Fibroblast of pulmonary artery (primary cell): ENCODE results near the gene RBMS2.

ENCODE experiments used
- DNase-seq: peaks from one replicate; pipeline ENCODE4 v3.0.0-alpha.2; 2010; ENCODE audit warnings: low read depth
- H3K4me3 ChIP-seq: replicated peaks from 2 replicates; pipeline ENCODE4 v1.5.1; 2011; ENCODE audit warnings: low read depth, mild to moderate bottlenecking, control low read depth, low read length, moderate library complexity
- CTCF ChIP-seq: IDR thresholded peaks from 2 replicates; pipeline ENCODE4 v1.5.1; 2011; ENCODE audit warnings: mild to moderate bottlenecking, control low read depth, low read length, inconsistent platforms; ENCODE audit errors: missing control alignments

Gene RBMS2

DNA sequence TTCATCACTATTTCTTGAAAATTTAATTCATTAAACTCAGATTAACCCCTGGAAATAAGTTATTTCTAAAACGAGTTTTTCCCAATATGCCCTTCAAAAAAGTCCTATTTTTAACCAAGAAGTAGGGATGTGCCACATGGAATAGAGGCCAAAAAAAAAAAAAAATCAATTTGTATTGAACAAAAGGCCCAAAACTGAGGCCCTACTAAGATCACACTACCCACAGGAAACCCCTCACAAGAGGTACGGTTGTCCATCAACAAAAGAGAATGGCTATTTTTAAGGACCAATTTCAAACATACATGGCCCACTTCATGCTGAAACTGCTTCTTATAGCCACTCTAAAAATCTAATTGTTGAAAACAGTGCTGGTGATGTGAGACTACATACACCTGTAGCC, 116.0 kb downstream of the RBMS2 start:
- no peak for DNase-seq
- H3K4me3 ChIP-seq = no peak overlapping the region
- no peak for TF ChIP-seq CTCF

DNA sequence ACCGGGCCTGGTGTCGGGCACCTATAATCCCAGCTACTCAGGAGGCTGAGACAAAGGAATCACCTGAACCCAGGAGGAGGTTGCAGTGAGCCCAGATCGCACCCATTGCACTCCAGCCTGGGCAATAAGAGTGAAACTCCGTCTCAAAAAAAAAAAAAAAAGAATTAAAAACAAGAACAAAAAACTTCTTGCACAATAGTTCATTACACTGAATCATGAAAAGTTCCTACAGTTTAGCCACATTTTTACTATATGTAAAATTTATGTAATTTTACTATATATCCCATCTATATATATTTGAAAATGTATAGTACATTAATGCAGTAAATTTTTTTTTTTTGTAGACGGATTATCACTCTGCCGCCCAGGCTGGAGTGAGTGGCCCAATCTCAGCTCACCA, 119.6 kb downstream of the RBMS2 start:
- TF ChIP-seq CTCF = no peak
- no peak overlapping the region for H3K4me3 ChIP-seq
- no peak for DNase-seq

DNA sequence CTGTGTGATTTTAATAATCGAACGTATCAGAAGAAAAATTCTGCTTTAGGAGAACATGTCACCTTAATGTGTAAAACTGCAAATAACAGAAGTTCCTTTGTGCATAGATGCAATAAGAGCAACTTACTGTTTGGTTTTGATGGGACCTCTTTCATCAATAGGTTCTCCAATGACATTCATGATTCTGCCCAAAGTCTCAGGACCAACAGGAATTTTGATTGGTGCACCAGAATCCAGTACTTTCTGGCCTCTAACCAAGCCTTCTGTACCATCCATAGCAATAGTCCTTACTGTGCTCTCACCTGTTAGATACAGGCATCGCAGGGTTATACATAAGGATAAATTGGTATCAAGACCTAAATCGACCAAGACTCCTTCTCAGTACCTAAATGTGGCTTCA, 123.0 kb downstream of the RBMS2 start:
- DNase-seq = no peak
- TF ChIP-seq CTCF = no peak
- H3K4me3 ChIP-seq = peak overlapping the region; percentile 100

DNA sequence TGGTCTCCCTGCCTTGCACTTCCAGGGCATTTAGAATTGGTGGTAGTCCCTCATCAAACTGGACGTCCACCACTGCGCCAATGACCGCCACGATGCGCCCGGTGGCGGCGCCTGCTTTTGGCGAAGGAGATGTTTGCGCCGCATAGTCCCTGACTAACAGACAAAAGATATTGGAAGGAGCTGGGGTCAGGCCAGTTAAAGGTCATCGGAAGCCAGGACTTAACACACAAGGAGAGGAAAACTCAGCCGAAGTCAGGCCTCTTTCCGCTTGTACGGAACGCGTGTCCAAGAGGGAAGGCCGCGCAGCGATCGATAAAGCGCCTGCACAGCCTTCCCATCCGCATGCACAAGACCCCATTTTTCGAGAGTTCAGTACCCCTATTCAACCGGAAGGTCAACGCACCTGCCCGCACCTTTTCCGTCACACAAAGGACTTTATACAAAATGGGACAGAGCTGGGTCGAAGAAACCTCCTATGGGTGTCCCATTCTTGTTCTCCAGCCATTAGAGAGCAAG, 123.6 kb downstream of the RBMS2 start:
- no peak for TF ChIP-seq CTCF
- peak overlapping the region; percentile 100 for H3K4me3 ChIP-seq
- DNase-seq = no peak
